Activated naive CD4-positive, alpha-beta T cell treated with anti-CD3 and anti-CD28 coated beads, Interleukin-2, amount 50 U/mL, for 72 hours (primary cell): ENCODE data around the gene STARD13. TPM values are rescaled to one million over a fixed set of nuclear protein-coding genes. Genes with fewer than 3 reads are reported as not detected.

ENCODE experiments used
- ATAC-seq, 2 donors: fragments of 150-1000 bp; cut with Tn5 transposase; 2 replicates each; pipeline ENCODE4 v1.10.0; 2021; ENCODE audit warnings: mild to moderate bottlenecking in 2 of 2, moderate library complexity in 2 of 2
- DNase-seq, 2 donors: peaks; one replicate each; pipeline ENCODE4 v3.0.0; 2021 to 2022; ENCODE audit warnings: low spot score in 2 of 2
- H3K27ac Mint-ChIP-seq, 2 donors: one replicate each; pipeline ENCODE4 v1.8.0; 2022; ENCODE audit warnings: mild to moderate bottlenecking in 2 of 2, mixed read lengths in 2 of 2
- H3K36me3 Mint-ChIP-seq, 2 donors: one replicate each; pipeline ENCODE4 v1.8.0; 2022; ENCODE audit warnings: mixed read lengths in 2 of 2
- H3K9me3 Mint-ChIP-seq, 2 donors: one replicate each; pipeline ENCODE4 v1.8.0; 2022; ENCODE audit warnings: mixed read lengths in 2 of 2
- total RNA-seq, 2 donors: library from RNA; stranded (reverse); gene quantifications; one replicate each; pipeline ENCODE4 v1.2.3, GENCODE V29; 2022

The STARD13 gene
- total RNA-seq, 2 donors from 2014 or later = 0.50 to 1.3 TPM

GRCh38 chr13:33100886-33101285, 184.7 kb downstream of the STARD13 start:
- no peaks in the 10 kb centered on the region for H3K36me3 Mint-ChIP-seq
- no peak overlapping the region for H3K27ac Mint-ChIP-seq
- ATAC-seq (no peak), DNase-seq (no peak)
- peaks cover 0 to 7% of the 10 kb centered on the region in 2 donors for H3K9me3 Mint-ChIP-seq

GRCh38 chr13:33099860-33100259, 185.7 kb downstream of the STARD13 start:
- Mint-ChIP-seq H3K36me3 (no peaks in the 10 kb centered on the region), H3K27ac (no peak overlapping the region), H3K9me3 (peaks cover 0 to 7% of the 10 kb centered on the region in 2 donors)
- ATAC-seq (no peak), DNase-seq (no peak)

- Mint-ChIP-seq H3K36me3 (no peaks in the 10 kb centered on the region), H3K9me3 (peaks cover 3 to 7% of the 10 kb centered on the region in 2 donors), H3K27ac (no peak overlapping the region)
- DNase-seq = no peak
- no peak for ATAC-seq
Observed at GRCh38 chr13:33096886-33097605, 188.5 kb downstream of the STARD13 start.

- no peaks in the 10 kb centered on the region for H3K36me3 Mint-ChIP-seq
- peaks cover 0 to 3% of the 10 kb centered on the region in 2 donors for H3K9me3 Mint-ChIP-seq
- no peak for ATAC-seq
- no peak for DNase-seq
- no peak overlapping the region for H3K27ac Mint-ChIP-seq
Observed at GRCh38 chr13:33092073-33092987, 193.2 kb downstream of the STARD13 start.

- ATAC-seq = no peak
- no peak for DNase-seq
- Mint-ChIP-seq H3K27ac (no peak overlapping the region), H3K9me3 (peaks cover 0 to 3% of the 10 kb centered on the region in 2 donors), H3K36me3 (no peaks in the 10 kb centered on the region)
Observed at GRCh38 chr13:33091415-33091774, 194.2 kb downstream of the STARD13 start.

- H3K36me3 Mint-ChIP-seq = no peaks in the 10 kb centered on the region
- DNase-seq (no peak), ATAC-seq (no peak)
- H3K27ac Mint-ChIP-seq = no peak overlapping the region
- peaks cover 0 to 3% of the 10 kb centered on the region in 2 donors for H3K9me3 Mint-ChIP-seq
Observed at GRCh38 chr13:33090755-33091414, 194.7 kb downstream of the STARD13 start.

- H3K9me3 Mint-ChIP-seq = peaks cover 0 to 3% of the 10 kb centered on the region in 2 donors
- no peak for ATAC-seq
- no peak overlapping the region for H3K27ac Mint-ChIP-seq
- no peaks in the 10 kb centered on the region for H3K36me3 Mint-ChIP-seq
- no peak for DNase-seq
Observed at GRCh38 chr13:33089311-33089710, 196.2 kb downstream of the STARD13 start.

- Mint-ChIP-seq H3K9me3 (no peaks in the 10 kb centered on the region), H3K36me3 (no peaks in the 10 kb centered on the region), H3K27ac (no peak overlapping the region)
- ATAC-seq = no peak
- DNase-seq = no peak
Observed at GRCh38 chr13:33087790-33088189, 197.8 kb downstream of the STARD13 start.

GRCh38 chr13:33087091-33087490, 198.5 kb downstream of the STARD13 start:
- ATAC-seq = no peak
- H3K9me3 Mint-ChIP-seq = no peaks in the 10 kb centered on the region
- no peak overlapping the region for H3K27ac Mint-ChIP-seq
- no peak for DNase-seq
- H3K36me3 Mint-ChIP-seq = no peaks in the 10 kb centered on the region

- ATAC-seq (no peak), DNase-seq (no peak)
- Mint-ChIP-seq H3K27ac (no peak overlapping the region), H3K9me3 (no peaks in the 10 kb centered on the region), H3K36me3 (no peaks in the 10 kb centered on the region)
Observed at GRCh38 chr13:33083054-33083453, 202.5 kb downstream of the STARD13 start.

- no peak overlapping the region for H3K27ac Mint-ChIP-seq
Observed at GRCh38 chr13:33081666-33082065, 203.9 kb downstream of the STARD13 start.

GRCh38 chr13:33080972-33081590, 204.5 kb downstream of the STARD13 start:
- Mint-ChIP-seq H3K27ac (no peak overlapping the region), H3K36me3 (no peaks in the 10 kb centered on the region), H3K9me3 (no peaks in the 10 kb centered on the region)
- ATAC-seq = no peak
- DNase-seq = no peak

More at GRCh38 chr13:33081666-33082065, 203.9 kb downstream of the STARD13 start:
- ATAC-seq = no peak
- H3K36me3 Mint-ChIP-seq = no peaks in the 10 kb centered on the region
- H3K9me3 Mint-ChIP-seq = no peaks in the 10 kb centered on the region
- no peak for DNase-seq

- H3K36me3 Mint-ChIP-seq = no peaks in the 10 kb centered on the region
- DNase-seq (no peak), ATAC-seq (no peak)
- H3K27ac Mint-ChIP-seq = no peak overlapping the region
- H3K9me3 Mint-ChIP-seq = no peaks in the 10 kb centered on the region
Observed at GRCh38 chr13:33079960-33080359, 205.6 kb downstream of the STARD13 start.

GRCh38 chr13:33078263-33078662, 207.3 kb downstream of the STARD13 start:
- ATAC-seq = no peak
- H3K9me3 Mint-ChIP-seq = no peaks in the 10 kb centered on the region

GRCh38 chr13:33076001-33076992, 209.3 kb downstream of the STARD13 start:
- no peaks in the 10 kb centered on the region for H3K36me3 Mint-ChIP-seq
- DNase-seq (no peak), ATAC-seq (no peak)
- no peaks in the 10 kb centered on the region for H3K9me3 Mint-ChIP-seq
- H3K27ac Mint-ChIP-seq = no peak overlapping the region

More at GRCh38 chr13:33078263-33078662, 207.3 kb downstream of the STARD13 start:
- no peak overlapping the region for H3K27ac Mint-ChIP-seq
- no peaks in the 10 kb centered on the region for H3K36me3 Mint-ChIP-seq
- no peak for DNase-seq

- H3K9me3 Mint-ChIP-seq = peaks cover 0 to 4% of the 10 kb centered on the region in 2 donors
- H3K36me3 Mint-ChIP-seq = no peaks in the 10 kb centered on the region
- ATAC-seq = no peak
- DNase-seq = no peak
- H3K27ac Mint-ChIP-seq = no peak overlapping the region
Observed at GRCh38 chr13:33073338-33073737, 212.2 kb downstream of the STARD13 start.
